HG03159 (cell line): Measurements from ENCODE around the gene BNC2.
"Not testable (repeated sequence)": the region's sequence is repeated elsewhere in the genome, so short reads cannot be mapped to it uniquely, and the experiment has no call there.

Source experiments
- ATAC-seq: cut with Tn5 transposase; IDR thresholded peaks from one replicate; pipeline ENCODE4 v1.9.1; 2021; ENCODE audit warnings: mild to moderate bottlenecking, moderate library complexity; ENCODE audit not compliant: unreplicated experiment

The BNC2 gene

GRCh38 chr9:16516891-16517290 lies 353.6 kb downstream of the BNC2 start:
- no peak for ATAC-seq

GRCh38 chr9:16515879-16516301 lies 354.6 kb downstream of the BNC2 start:
- no peak for ATAC-seq

- no peak for ATAC-seq
These were observed 355.3 kb downstream of the BNC2 start for GRCh38 chr9:16515207-16515606.

GRCh38 chr9:16514131-16514530 lies 356.3 kb downstream of the BNC2 start:
- ATAC-seq = no peak

GRCh38 chr9:16512281-16512680 lies 358.2 kb downstream of the BNC2 start:
- no peak for ATAC-seq

- no peak for ATAC-seq
These were observed 360.0 kb downstream of the BNC2 start for GRCh38 chr9:16510482-16510881.

- ATAC-seq = no peak
These were observed 360.5 kb downstream of the BNC2 start for GRCh38 chr9:16509997-16510396.

GRCh38 chr9:16505199-16505598 lies 365.3 kb downstream of the BNC2 start:
- ATAC-seq = no peak

GRCh38 chr9:16501726-16502125 lies 368.7 kb downstream of the BNC2 start:
- no peak for ATAC-seq

- no peak for ATAC-seq
These were observed 369.3 kb downstream of the BNC2 start for GRCh38 chr9:16501141-16501540.

GRCh38 chr9:16500386-16500785 lies 370.1 kb downstream of the BNC2 start:
- ATAC-seq = no peak

GRCh38 chr9:16499892-16500291 lies 370.6 kb downstream of the BNC2 start:
- ATAC-seq = no peak

GRCh38 chr9:16496908-16497307 lies 373.6 kb downstream of the BNC2 start:
- no peak for ATAC-seq

- ATAC-seq = no peak
These were observed 382.6 kb downstream of the BNC2 start for GRCh38 chr9:16487915-16488314.

GRCh38 chr9:16485575-16486321 lies 384.7 kb downstream of the BNC2 start:
- ATAC-seq = no peak

- no peak for ATAC-seq
These were observed 385.3 kb downstream of the BNC2 start for GRCh38 chr9:16485160-16485559.

- ATAC-seq = no peak
These were observed 385.7 kb downstream of the BNC2 start for GRCh38 chr9:16484744-16485143.

- ATAC-seq = no peak
These were observed 386.3 kb downstream of the BNC2 start for GRCh38 chr9:16484180-16484579.

GRCh38 chr9:16482764-16483163 lies 387.7 kb downstream of the BNC2 start:
- no peak for ATAC-seq

GRCh38 chr9:16480584-16480983 lies 389.9 kb downstream of the BNC2 start:
- ATAC-seq = not testable (repeated sequence)

GRCh38 chr9:16475996-16476395 lies 394.5 kb downstream of the BNC2 start:
- ATAC-seq = no peak

- no peak for ATAC-seq
These were observed 395.2 kb downstream of the BNC2 start for GRCh38 chr9:16475257-16475656.

GRCh38 chr9:16469184-16469583 lies 401.3 kb downstream of the BNC2 start:
- no peak for ATAC-seq
